ENCODE measurements around the gene C14orf39.

The C14orf39 gene

GRCh38 chr14:60512126-60512525, 26.3 kb upstream of the C14orf39 start:
- Histone ChIP-seq H3K79me2 (ENCODE audit: insufficient read depth, low read length) (no peaks in the 10 kb centered on the region), H3K9ac (ENCODE audit: low read depth, low read length, poor library complexity, severe bottlenecking) (no peak overlapping the region), H2AFZ (ENCODE audit: low read length) (no peak overlapping the region), H3K36me3 (ENCODE audit: insufficient read depth, low read length) (no peaks in the 10 kb centered on the region), H3K4me3 (ENCODE audit: low read length, poor library complexity, severe bottlenecking) (no peak overlapping the region), H4K20me1 (ENCODE audit: insufficient read depth, low read length, poor library complexity, severe bottlenecking) (no peaks in the 10 kb centered on the region), H3K4me1 (ENCODE audit: insufficient read depth, low read length, poor library complexity, severe bottlenecking) (no peaks in the 10 kb centered on the region), H3K27me3 (ENCODE audit: insufficient read depth, low read length, poor library complexity, severe bottlenecking) (no peaks in the 10 kb centered on the region), H3K9me3 (ENCODE audit: insufficient read depth, low read depth, low read length) (no peaks in the 10 kb centered on the region), H3K4me2 (ENCODE audit: low read depth, low read length, poor library complexity, severe bottlenecking) (no peak overlapping the region), H3K9me2 (replicated peaks; ENCODE audit: low read depth, low read length) (no peaks in the 10 kb centered on the region), H3F3A (ENCODE audit: low read depth) (no peaks in the 10 kb centered on the region)
- TF ChIP-seq CTCF (conservative IDR thresholded peaks at IDR 0.05; ENCODE audit: low read length) (no peak), EZH2phosphoT487 (IDR thresholded peaks at IDR 0.05; ENCODE audit: borderline replicate concordance) (no peak)

GRCh38 chr14:60510951-60511599, 25.2 kb upstream of the C14orf39 start:
- H3K9ac ChIP-seq (ENCODE audit: low read depth, low read length, poor library complexity, severe bottlenecking): no peak overlapping the region
- TF ChIP-seq CTCF (conservative IDR thresholded peaks at IDR 0.05; ENCODE audit: low read length) (no peak), EZH2phosphoT487 (IDR thresholded peaks at IDR 0.05; ENCODE audit: borderline replicate concordance) (no peak)
- no peaks in the 10 kb centered on the region for H3K27me3 ChIP-seq (ENCODE audit: insufficient read depth, low read length, poor library complexity, severe bottlenecking)
- no peaks in the 10 kb centered on the region for H3F3A ChIP-seq (ENCODE audit: low read depth)
- H3K79me2 ChIP-seq (ENCODE audit: insufficient read depth, low read length): no peaks in the 10 kb centered on the region
- H2AFZ ChIP-seq (ENCODE audit: low read length): no peak overlapping the region
- H4K20me1 ChIP-seq (ENCODE audit: insufficient read depth, low read length, poor library complexity, severe bottlenecking): no peaks in the 10 kb centered on the region
- H3K9me2 ChIP-seq (replicated peaks; ENCODE audit: low read depth, low read length): no peaks in the 10 kb centered on the region
- H3K4me1 ChIP-seq (ENCODE audit: insufficient read depth, low read length, poor library complexity, severe bottlenecking): no peaks in the 10 kb centered on the region
- H3K9me3 ChIP-seq (ENCODE audit: insufficient read depth, low read depth, low read length): no peaks in the 10 kb centered on the region
- H3K36me3 ChIP-seq (ENCODE audit: insufficient read depth, low read length): no peaks in the 10 kb centered on the region
- H3K4me3 ChIP-seq (ENCODE audit: low read length, poor library complexity, severe bottlenecking): no peak overlapping the region
- no peak overlapping the region for H3K4me2 ChIP-seq (ENCODE audit: low read depth, low read length, poor library complexity, severe bottlenecking)

GRCh38 chr14:60510254-60510950, 24.5 kb upstream of the C14orf39 start:
- Histone ChIP-seq H2AFZ (ENCODE audit: low read length) (no peak overlapping the region), H3K79me2 (ENCODE audit: insufficient read depth, low read length) (no peaks in the 10 kb centered on the region), H3F3A (ENCODE audit: low read depth) (no peaks in the 10 kb centered on the region), H3K4me3 (ENCODE audit: low read length, poor library complexity, severe bottlenecking) (no peak overlapping the region), H3K4me2 (ENCODE audit: low read depth, low read length, poor library complexity, severe bottlenecking) (no peak overlapping the region), H3K9me3 (ENCODE audit: insufficient read depth, low read depth, low read length) (no peaks in the 10 kb centered on the region), H3K9me2 (replicated peaks; ENCODE audit: low read depth, low read length) (no peaks in the 10 kb centered on the region), H4K20me1 (ENCODE audit: insufficient read depth, low read length, poor library complexity, severe bottlenecking) (no peaks in the 10 kb centered on the region), H3K27me3 (ENCODE audit: insufficient read depth, low read length, poor library complexity, severe bottlenecking) (no peaks in the 10 kb centered on the region), H3K4me1 (ENCODE audit: insufficient read depth, low read length, poor library complexity, severe bottlenecking) (no peaks in the 10 kb centered on the region), H3K9ac (ENCODE audit: low read depth, low read length, poor library complexity, severe bottlenecking) (no peak overlapping the region), H3K36me3 (ENCODE audit: insufficient read depth, low read length) (no peaks in the 10 kb centered on the region)
- TF ChIP-seq CTCF (conservative IDR thresholded peaks at IDR 0.05; ENCODE audit: low read length) (no peak), EZH2phosphoT487 (IDR thresholded peaks at IDR 0.05; ENCODE audit: borderline replicate concordance) (no peak)

Measured in Loucy (cell line).